IPS DF 6.9 (cell line): ENCODE measurements around the gene ADAMTS7.
"Not testable (repeated sequence)": the region's sequence is repeated elsewhere in the genome, so short reads cannot be mapped to it uniquely, and the experiment has no call there.

Experiments used
- DNase-seq: peaks from one replicate; pipeline ENCODE4 v3.0.0-alpha.2; 2013; ENCODE audit warnings: low read depth, low spot score
- H3K27ac ChIP-seq: one replicate; pipeline ENCODE4 v1.5.1; 2013; ENCODE audit warnings: low read length, control low read depth
- H3K27me3 ChIP-seq: 2 replicates; pipeline ENCODE4 v1.6.1; 2013; ENCODE audit warnings: mild to moderate bottlenecking, low read length; ENCODE audit not compliant: control insufficient read depth, insufficient read depth
- H3K36me3 ChIP-seq: 2 replicates; pipeline ENCODE4 v1.6.1; 2013; ENCODE audit warnings: low read length; ENCODE audit not compliant: control insufficient read depth, insufficient read depth
- H3K4me1 ChIP-seq: 2 replicates; pipeline ENCODE4 v1.6.1; 2013; ENCODE audit warnings: low read length; ENCODE audit not compliant: control insufficient read depth, insufficient read depth
- H3K4me3 ChIP-seq: 2 replicates; pipeline ENCODE4 v1.5.1; 2013; ENCODE audit warnings: mild to moderate bottlenecking, low read length
- H3K9me3 ChIP-seq: 2 replicates; pipeline ENCODE4 v1.6.1; 2013; ENCODE audit warnings: low read length, inconsistent platforms; ENCODE audit not compliant: control insufficient read depth, insufficient read depth
- WGBS: extraction: QIAGEN DNeasy Blood & Tissue Kit; methylation state at CpG from one replicate; pipeline ENCODE4 v1.1.7; 2013; ENCODE audit warnings: mixed read lengths, missing lambda C conversion rate; ENCODE audit not compliant: insufficient read length, insufficient coverage; 5-methylcytosine and 5-hydroxymethylcytosine counted together

ADAMTS7 gene

GRCh38 chr15:78760091-78760882 lies 51.0 kb downstream of the ADAMTS7 start:
- not testable (repeated sequence) for H3K36me3 ChIP-seq, DNase-seq, H3K9me3 ChIP-seq, H3K4me3 ChIP-seq, H3K4me1 ChIP-seq, H3K27ac ChIP-seq, H3K27me3 ChIP-seq
- no CpG with 5 or more reads among the region's 13 CpGs for WGBS

- not testable (repeated sequence) for H3K4me3 ChIP-seq, H3K27me3 ChIP-seq, H3K4me1 ChIP-seq, H3K9me3 ChIP-seq, H3K27ac ChIP-seq, H3K36me3 ChIP-seq, DNase-seq
- WGBS, result no CpG with 5 or more reads among the region's 35 CpGs
These were observed 51.8 kb downstream of the ADAMTS7 start for GRCh38 chr15:78759361-78759998.

- not testable (repeated sequence) for H3K9me3 ChIP-seq, H3K27me3 ChIP-seq, DNase-seq, H3K4me3 ChIP-seq, H3K4me1 ChIP-seq, H3K36me3 ChIP-seq, H3K27ac ChIP-seq
- no CpG with 5 or more reads among the region's 11 CpGs for WGBS
These were observed 52.6 kb downstream of the ADAMTS7 start for GRCh38 chr15:78758486-78759200.

GRCh38 chr15:78758084-78758483 lies 53.2 kb downstream of the ADAMTS7 start:
- H3K27ac ChIP-seq, result not testable (repeated sequence)

GRCh38 chr15:78757636-78757905 lies 53.7 kb downstream of the ADAMTS7 start:
- H3K4me3 ChIP-seq, result no peak overlapping the region
- H3K27ac ChIP-seq, result no peak overlapping the region
- no peak for DNase-seq
- no peaks in the 10 kb centered on the region for H3K27me3 ChIP-seq
- H3K36me3 ChIP-seq, result no peaks in the 10 kb centered on the region
- no CpG with 5 or more reads among the region's 10 CpGs for WGBS
- H3K4me1 ChIP-seq, result no peaks in the 10 kb centered on the region
- H3K9me3 ChIP-seq, result no peaks in the 10 kb centered on the region

More at GRCh38 chr15:78758084-78758483, 53.2 kb downstream of the ADAMTS7 start:
- H3K36me3 ChIP-seq, H3K27me3 ChIP-seq, DNase-seq, H3K4me1 ChIP-seq, H3K4me3 ChIP-seq, H3K9me3 ChIP-seq: not testable (repeated sequence)
- WGBS, result no CpG with 5 or more reads among the region's 8 CpGs

GRCh38 chr15:78756781-78757635 lies 54.3 kb downstream of the ADAMTS7 start:
- no CpG with 5 or more reads among the region's 25 CpGs for WGBS
- not testable (repeated sequence) for H3K9me3 ChIP-seq, H3K4me3 ChIP-seq, H3K27ac ChIP-seq, DNase-seq, H3K4me1 ChIP-seq, H3K27me3 ChIP-seq, H3K36me3 ChIP-seq

GRCh38 chr15:78755900-78756591 lies 55.2 kb downstream of the ADAMTS7 start:
- not testable (repeated sequence) for DNase-seq, H3K9me3 ChIP-seq, H3K4me3 ChIP-seq, H3K27ac ChIP-seq, H3K4me1 ChIP-seq, H3K27me3 ChIP-seq, H3K36me3 ChIP-seq
- WGBS, result no CpG with 5 or more reads among the region's 13 CpGs

- H3K27me3 ChIP-seq, DNase-seq, H3K4me1 ChIP-seq, H3K4me3 ChIP-seq, H3K9me3 ChIP-seq, H3K36me3 ChIP-seq, H3K27ac ChIP-seq: not testable (repeated sequence)
- no CpG with 5 or more reads among the region's 14 CpGs for WGBS
These were observed 56.5 kb downstream of the ADAMTS7 start for GRCh38 chr15:78754637-78755280.

- H3K9me3 ChIP-seq, H3K27ac ChIP-seq, H3K4me3 ChIP-seq, DNase-seq, H3K36me3 ChIP-seq, H3K4me1 ChIP-seq, H3K27me3 ChIP-seq: not testable (repeated sequence)
- no CpG with 5 or more reads among the region's 10 CpGs for WGBS
These were observed 57.3 kb downstream of the ADAMTS7 start for GRCh38 chr15:78753751-78754535.
